Vagina (tissue), 2 donors: ENCODE measurements around the gene TBX10. TPM values are rescaled to one million over a fixed set of nuclear protein-coding genes. Genes with fewer than 3 reads are reported as not detected.
"Not testable (repeated sequence)": the region's sequence is repeated elsewhere in the genome, so short reads cannot be mapped to it uniquely, and the experiment has no call there.

ENCODE experiments used
- DNase-seq, 2 donors: peaks; one replicate each; pipeline ENCODE4 v3.0.0-alpha.2; 2017; ENCODE audit errors: extremely low spot score in 2 of 2
- H3K27ac ChIP-seq: fragments of 200-600 bp; sonication (generic); one replicate; pipeline ENCODE4 v1.5.1; 2019
- H3K27me3 ChIP-seq: fragments of 200-600 bp; sonication (generic); one replicate; pipeline ENCODE4 v1.5.1; 2019
- H3K36me3 ChIP-seq, 2 donors: fragments of 200-600 bp; sonication (generic); one replicate each; pipeline ENCODE4 v1.5.1; 2017 to 2019
- H3K4me1 ChIP-seq: fragments of 200-600 bp; sonication (generic); one replicate; pipeline ENCODE4 v1.5.1; 2019
- H3K4me3 ChIP-seq, 2 donors: fragments of 200-600 bp; sonication (generic); 1 replicate in 1 of 2; 2 replicates in 1 of 2; pipeline ENCODE4 v1.5.1; 2016 to 2019
- H3K9me3 ChIP-seq: fragments of 200-600 bp; sonication (generic); one replicate; pipeline ENCODE4 v1.5.1; 2019
- POLR2A ChIP-seq, 2 donors: fragments of 450-650 bp; IDR thresholded peaks; one replicate each; pipeline ENCODE4 v1.6.1; 2017; ENCODE audit warnings: antibody characterized with exemption in 2 of 2, mild to moderate bottlenecking in 2 of 2, moderate library complexity in 2 of 2
- POLR2AphosphoS5 ChIP-seq, 2 donors: sonication (generic); formaldehyde crosslinking; IDR thresholded peaks; one replicate each; pipeline ENCODE4 v1.9.0; 2017; ENCODE audit warnings: antibody characterized with exemption in 2 of 2, mild to moderate bottlenecking in 2 of 2, low read depth in 1 of 2; ENCODE audit not compliant: insufficient read depth in 1 of 2
- intact Hi-C: fragments of 100-400 bp; cut with DNase I; formaldehyde crosslinking; loops from one replicate; pipeline ENCODE4 v1.15.1; 2023
- total RNA-seq: library from RNA; depleted of rRNA; stranded (reverse); fragments of >200 nt; gene quantifications from one replicate; pipeline ENCODE4 v1.2.3, GENCODE V29; 2016
- TF ChIP-seq, protein P1 (sequence below), 3 experiments: fragments of 450-650 bp in 2 of 3; fragments of 200-600 bp in 1 of 3; sonication (generic) in 1 of 3; IDR thresholded peaks; one replicate each; pipeline ENCODE4 v1.5.1; 2017 to 2019; ENCODE audit warnings: antibody characterized with exemption in 3 of 3, mild to moderate bottlenecking in 2 of 3, moderate library complexity in 2 of 3

Gene TBX10
- total RNA-seq, 1 donor from 2014 or later, result not detected

DNA sequence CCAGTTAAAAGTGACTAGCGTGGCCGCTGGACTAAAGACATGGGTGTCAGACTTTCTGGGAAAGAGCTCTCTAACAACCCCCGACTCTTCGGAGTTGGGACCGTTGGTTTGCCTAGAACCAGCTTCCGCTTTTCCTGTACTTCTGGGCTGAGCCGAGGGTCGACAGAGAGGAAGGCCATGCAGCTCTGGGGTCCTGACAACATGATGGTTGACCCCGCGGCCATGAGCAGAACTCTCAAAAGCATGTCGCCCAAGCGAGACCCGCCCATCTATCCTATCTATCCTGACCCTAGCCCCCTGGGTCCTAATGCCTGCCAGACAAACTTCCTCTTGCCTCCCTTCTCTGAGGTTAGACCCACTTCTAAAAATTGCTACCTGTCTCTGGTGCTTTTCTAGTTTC is 18.9 kb downstream of the TBX10 start:
- H3K4me1 ChIP-seq, intact Hi-C loops, H3K36me3 ChIP-seq, H3K27me3 ChIP-seq, H3K4me3 ChIP-seq, H3K9me3 ChIP-seq, DNase-seq, H3K27ac ChIP-seq: not testable (repeated sequence)

GRCh38 chr11:67619683-67620618 is 19.6 kb downstream of the TBX10 start:
- not testable (repeated sequence) for H3K27me3 ChIP-seq, H3K4me3 ChIP-seq, H3K9me3 ChIP-seq, DNase-seq, H3K27ac ChIP-seq, H3K36me3 ChIP-seq, H3K4me1 ChIP-seq
- intact Hi-C loops, result loop anchor here (10.0 kb wide), 1 partner anchor 215 kb away; the partner anchor contains the start of genes PPP1CA and TBC1D10C

DNA sequence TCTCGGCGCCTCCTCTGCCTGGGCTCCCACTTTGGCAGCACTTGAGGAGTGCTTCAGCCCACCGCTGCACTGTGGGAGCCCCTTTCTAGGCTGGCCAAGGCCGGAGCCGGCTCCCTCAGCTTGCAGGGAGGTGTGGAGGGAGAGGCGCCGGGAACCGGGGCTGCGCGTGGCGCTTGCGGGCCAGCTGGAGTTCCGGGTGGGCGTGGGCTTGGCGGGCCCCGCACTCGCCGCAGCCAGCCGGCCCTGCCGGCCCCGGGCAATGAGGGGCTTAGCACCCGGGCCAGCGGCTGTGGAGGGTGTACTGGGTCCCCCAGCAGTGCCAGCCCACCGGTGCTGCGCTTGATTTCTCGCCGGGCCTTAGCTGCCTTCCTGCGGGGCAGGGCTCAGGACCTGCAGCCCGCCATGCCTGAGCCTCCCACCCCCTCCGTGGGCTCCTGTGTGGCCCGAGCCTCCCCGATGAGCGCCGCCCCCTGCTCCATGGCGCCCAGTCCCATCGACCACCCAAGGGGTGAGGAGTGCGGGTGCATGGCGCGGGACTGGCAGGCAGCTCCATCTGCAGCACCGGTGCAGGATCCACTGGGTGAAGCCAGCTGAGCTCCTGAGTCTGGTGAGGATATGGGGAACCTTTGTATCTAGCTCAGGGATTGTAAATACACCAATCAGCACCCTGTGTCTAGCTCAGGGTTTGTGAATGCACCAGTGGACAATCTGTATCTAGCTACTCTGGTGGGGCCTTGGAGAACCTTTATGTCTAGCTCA is 20.5 kb downstream of the TBX10 start:
- not testable (repeated sequence) for H3K4me3 ChIP-seq, H3K27ac ChIP-seq, H3K36me3 ChIP-seq, H3K4me1 ChIP-seq, DNase-seq, H3K27me3 ChIP-seq, H3K9me3 ChIP-seq
- intact Hi-C loops, result loop anchor here (10.0 kb wide), 1 partner anchor 214 kb away; the partner anchor contains the start of genes PPP1CA and TBC1D10C

GRCh38 chr11:67617243-67617953 is 22.2 kb downstream of the TBX10 start:
- TF ChIP-seq, protein P1, sequence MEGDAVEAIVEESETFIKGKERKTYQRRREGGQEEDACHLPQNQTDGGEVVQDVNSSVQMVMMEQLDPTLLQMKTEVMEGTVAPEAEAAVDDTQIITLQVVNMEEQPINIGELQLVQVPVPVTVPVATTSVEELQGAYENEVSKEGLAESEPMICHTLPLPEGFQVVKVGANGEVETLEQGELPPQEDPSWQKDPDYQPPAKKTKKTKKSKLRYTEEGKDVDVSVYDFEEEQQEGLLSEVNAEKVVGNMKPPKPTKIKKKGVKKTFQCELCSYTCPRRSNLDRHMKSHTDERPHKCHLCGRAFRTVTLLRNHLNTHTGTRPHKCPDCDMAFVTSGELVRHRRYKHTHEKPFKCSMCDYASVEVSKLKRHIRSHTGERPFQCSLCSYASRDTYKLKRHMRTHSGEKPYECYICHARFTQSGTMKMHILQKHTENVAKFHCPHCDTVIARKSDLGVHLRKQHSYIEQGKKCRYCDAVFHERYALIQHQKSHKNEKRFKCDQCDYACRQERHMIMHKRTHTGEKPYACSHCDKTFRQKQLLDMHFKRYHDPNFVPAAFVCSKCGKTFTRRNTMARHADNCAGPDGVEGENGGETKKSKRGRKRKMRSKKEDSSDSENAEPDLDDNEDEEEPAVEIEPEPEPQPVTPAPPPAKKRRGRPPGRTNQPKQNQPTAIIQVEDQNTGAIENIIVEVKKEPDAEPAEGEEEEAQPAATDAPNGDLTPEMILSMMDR (IDR thresholded peaks at IDR 0.05), result no peak
- TF ChIP-seq POLR2A (IDR thresholded peaks at IDR 0.05) (no peak), POLR2AphosphoS5 (IDR thresholded peaks at IDR 0.05; ENCODE audit: insufficient read depth in 1 of 2, low read depth in 1 of 2) (no peak)
- no peak for DNase-seq
- H3K9me3 ChIP-seq, result no peaks in the 10 kb centered on the region
- no peak overlapping the region for H3K4me3 ChIP-seq
- no peak overlapping the region for H3K27ac ChIP-seq
- intact Hi-C loops, result loop anchor here (10.0 kb wide), 1 partner anchor 213 kb away; the partner anchor contains the start of genes PPP1CA and TBC1D10C
- peaks cover 15% of the 10 kb centered on the region for H3K4me1 ChIP-seq
- peaks cover 0 to 2% of the 10 kb centered on the region in 2 donors for H3K36me3 ChIP-seq
- H3K27me3 ChIP-seq, result no peaks in the 10 kb centered on the region

DNA sequence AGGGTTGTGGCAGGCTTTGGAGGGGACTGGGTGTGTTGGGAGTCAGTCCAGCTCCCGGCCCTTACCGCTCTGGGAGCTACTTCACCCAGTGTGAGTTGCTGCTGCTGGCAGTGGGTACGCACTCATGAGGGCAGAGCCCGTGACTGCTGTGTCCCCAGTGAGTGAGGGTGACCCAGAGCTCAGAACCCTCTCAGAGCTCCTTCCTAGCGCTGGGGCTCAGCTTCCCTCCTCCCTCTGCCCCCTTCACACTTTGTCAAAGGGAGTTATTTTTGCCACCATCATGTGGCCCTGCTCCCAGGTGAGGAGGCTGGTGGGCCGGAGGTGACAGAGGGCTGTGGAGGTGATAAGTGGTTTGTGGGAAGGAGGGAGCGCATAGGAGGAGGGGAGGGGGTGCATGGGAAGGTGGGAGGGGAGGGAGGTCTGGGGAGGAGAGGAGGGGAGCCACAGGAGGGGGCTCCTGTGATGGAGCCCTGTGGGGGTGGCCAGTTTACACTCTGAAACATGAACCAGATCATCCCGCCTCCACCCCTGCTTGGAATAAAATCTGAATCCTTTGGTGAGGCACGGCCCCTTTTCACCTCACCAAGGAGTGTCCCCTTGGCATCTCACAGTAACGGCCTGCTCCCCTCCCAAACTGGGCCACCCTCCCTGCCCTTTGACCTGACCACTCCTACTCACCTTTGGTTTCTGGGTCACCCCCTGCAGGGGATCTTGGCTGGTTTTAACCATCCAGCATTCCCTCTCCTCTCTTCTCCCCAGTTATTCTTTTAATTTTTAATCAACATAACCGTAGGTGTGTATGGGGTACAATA is 22.9 kb downstream of the TBX10 start:
- Histone ChIP-seq H3K4me3 (no peak overlapping the region), H3K9me3 (no peaks in the 10 kb centered on the region), H3K27ac (no peak overlapping the region), H3K36me3 (peaks cover 0 to 10% of the 10 kb centered on the region in 2 donors), H3K4me1 (peaks cover 15% of the 10 kb centered on the region), H3K27me3 (no peaks in the 10 kb centered on the region)
- intact Hi-C loops, result loop anchor here (10.0 kb wide), 1 partner anchor 212 kb away; the partner anchor contains the start of genes PPP1CA and TBC1D10C
- TF ChIP-seq POLR2AphosphoS5 (IDR thresholded peaks at IDR 0.05; ENCODE audit: insufficient read depth in 1 of 2, low read depth in 1 of 2) (no peak), POLR2A (IDR thresholded peaks at IDR 0.05) (no peak)
- TF ChIP-seq, protein P1 (IDR thresholded peaks at IDR 0.05), result no peak
- no peak for DNase-seq
